Measurements from ENCODE around the gene CCDC40.
"Not testable (repeated sequence)": the region's sequence is repeated elsewhere in the genome, so short reads cannot be mapped to it uniquely, and the experiment has no call there.

Gene CCDC40

DNA sequence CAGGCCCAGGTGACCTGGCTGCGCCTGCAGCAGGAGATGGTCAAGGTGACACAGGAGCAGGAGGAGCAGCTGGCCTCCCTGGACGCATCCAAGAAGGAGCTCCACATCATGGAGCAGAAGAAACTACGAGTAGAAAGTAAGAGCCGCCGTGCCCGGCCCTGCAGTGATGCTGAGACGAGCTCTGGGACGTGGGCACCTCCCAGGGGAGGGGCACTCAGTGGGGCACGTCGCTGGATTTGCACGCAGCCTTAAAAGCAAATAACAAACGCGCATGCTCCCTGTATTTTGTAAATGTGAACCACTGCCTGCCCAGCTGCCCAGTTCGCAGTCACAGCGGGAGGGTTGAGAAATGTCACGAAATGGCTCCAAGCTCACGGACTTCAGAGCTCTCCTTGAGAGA is 49.6 kb downstream of the CCDC40 start:
- DNase-seq, result no peak

DNA sequence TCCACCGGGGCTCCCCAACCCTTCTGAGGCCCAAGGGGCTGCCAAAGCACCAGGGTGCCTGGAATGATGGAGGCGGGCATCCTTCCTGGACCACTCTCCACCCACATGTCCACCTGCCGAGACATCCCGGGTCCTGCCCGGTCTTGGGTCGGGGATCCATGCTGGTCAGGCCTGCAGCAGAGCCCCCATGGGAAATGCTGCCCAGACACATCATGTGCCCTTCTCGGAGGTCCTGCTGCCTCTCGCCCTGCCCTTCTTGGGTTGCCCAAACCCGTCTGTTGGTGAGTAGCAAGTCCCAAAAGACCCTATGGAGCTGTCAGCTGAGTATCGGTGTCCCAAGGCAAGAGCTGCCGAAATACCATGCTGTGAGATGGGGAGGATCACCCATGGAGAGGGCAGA is 50.2 kb downstream of the CCDC40 start:
- DNase-seq, result no peak

DNA sequence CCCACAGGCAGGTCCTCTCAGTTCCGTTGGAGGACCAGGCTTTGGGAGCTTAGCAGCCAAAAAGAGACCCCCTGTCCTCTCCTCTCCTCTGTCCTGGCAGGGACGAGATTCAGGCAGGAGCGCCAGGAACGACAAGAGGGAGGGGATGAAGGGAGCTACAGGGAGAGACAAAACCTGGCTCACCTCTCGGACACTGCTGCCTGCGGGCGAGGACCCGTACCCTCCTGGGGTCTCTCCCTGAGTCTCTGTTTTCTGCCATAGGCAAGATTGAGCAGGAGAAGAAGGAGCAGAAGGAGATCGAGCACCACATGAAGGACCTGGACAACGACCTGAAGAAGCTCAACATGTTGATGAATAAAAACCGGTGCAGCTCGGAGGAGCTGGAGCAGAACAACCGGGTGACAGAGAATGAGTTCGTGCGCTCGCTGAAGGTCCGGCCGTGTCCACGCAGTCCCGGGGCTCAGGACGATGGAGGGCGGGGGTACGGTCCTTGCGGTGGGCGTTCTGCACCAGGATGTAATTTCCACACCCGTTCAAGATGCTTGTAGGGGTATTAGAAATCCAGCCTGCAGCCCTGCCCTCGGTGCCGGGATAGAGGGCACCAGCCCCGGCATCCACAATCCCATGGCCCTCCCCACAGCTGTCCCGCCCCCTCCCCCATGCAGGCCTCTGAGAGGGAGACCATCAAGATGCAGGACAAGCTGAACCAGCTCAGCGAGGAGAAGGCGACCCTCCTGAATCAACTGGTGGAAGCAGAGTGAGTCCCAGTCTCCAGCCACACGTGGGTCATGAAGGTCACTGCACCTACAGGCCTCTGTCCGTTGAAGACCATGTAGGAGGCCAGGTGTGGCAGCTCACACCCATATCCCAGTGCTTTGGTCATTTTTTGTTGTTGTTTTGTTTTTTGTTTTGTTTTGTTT is 51.2 kb downstream of the CCDC40 start:
- no peak for DNase-seq

DNA sequence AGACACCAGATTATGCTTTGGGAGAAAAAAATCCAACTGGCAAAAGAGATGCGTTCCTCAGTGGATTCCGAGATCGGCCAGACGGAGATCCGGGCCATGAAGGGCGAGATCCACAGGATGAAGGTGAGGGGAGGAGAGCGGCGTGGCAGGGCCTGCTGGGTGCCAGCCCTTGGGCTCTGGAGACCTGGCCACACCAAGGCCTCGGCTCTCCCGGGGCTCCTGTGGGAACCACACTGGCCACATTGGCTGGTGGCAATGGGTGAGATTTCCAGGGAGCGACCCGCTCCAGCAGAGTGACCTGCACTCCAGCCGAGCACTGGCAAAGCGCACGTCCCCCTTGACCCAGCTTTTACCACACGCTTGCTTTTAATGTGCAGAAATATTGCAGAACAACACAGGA is 53.3 kb downstream of the CCDC40 start:
- DNase-seq, result no peak

DNA sequence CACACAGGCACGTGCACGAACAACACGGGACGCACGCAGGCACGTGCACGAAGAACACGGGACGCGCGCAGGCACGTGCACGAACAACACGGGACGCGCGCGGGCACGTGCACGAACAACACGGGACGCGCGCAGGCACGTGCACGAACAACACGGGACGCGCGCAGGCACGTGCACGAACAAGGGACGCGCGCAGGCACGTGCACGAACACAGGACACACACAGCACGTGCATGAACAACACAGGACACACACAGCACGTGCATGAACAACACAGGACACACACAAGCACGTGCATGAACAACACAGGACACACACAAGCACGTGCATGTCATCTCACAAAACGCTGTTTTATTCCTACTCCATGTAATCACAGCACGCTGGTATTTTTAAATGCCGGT is 53.7 kb downstream of the CCDC40 start:
- not testable (repeated sequence) for DNase-seq

DNA sequence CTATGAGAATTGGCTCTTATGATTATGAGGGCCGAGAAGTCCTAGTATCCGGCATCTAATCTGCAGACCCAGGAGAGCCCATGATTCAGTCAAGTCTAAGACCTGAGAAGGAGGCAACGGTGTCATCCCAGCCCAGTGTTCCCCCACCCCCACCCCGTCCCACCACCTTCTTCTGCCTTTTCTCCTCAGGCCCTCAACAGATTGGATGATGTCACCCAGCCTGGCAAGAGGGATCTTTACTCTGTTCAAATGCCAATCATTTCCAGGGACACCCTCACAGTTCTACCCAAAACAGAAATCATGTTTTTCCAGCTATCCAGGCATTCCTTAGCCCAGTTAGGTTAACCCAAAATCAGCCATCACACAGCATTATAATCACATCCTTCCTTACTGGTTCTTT is 54.9 kb downstream of the CCDC40 start:
- DNase-seq, result no peak

DNA sequence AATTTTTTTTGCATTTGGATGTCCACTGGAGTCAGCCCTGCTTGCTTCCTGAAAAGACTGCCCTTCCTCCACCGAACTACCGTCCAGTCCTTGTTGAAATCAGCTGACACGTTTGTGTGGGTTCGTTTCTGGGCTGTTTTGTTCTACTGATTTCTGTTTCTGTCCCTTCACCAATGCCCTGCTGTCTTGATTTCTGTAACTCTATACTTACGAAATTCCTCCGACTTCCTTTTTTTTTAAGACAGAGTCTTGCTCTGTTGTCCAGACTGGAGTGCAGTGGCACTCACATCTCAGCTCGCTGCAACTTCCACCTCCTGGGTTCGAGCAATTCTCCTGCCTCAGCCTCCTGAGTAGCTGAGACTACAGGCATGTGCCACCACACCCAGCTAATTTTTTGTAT is 56.5 kb downstream of the CCDC40 start:
- DNase-seq, result no peak

DNA sequence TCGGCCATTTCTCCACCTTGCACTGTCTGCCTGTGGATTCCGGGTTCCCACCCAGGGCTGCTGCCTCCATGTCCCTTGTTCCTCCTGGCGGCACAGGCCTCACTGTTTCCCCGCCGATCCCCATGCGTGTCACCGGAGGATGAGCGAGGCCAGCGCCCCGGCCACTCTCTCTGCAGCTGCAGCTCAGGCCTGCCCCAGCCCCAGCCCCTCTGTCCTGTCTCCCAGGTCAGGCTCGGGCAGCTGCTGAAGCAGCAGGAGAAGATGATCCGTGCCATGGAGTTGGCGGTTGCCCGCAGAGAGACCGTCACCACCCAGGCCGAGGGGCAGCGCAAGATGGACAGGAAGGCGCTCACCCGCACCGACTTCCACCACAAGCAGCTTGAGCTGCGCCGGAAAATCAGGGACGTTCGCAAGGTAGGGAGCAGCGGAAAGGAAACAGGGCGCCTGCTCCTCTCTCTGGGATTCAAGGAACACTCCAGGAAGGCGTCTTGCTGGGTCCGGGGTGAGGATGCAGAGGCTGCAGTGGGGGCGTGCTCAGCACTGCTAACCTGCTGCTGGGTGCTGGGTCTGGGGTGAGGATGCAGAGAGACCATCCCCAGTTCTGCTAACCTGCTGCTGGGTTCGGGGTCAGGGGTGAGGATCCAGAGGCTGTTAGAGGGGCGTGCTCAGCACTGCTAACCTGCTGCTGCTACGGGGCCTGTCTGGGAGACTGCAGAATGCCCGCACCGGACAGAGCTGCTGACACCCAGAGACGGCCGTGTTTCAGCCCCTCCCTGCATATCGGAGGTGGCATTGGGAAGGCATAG is 58.8 kb downstream of the CCDC40 start:
- DNase-seq, result no peak

DNA sequence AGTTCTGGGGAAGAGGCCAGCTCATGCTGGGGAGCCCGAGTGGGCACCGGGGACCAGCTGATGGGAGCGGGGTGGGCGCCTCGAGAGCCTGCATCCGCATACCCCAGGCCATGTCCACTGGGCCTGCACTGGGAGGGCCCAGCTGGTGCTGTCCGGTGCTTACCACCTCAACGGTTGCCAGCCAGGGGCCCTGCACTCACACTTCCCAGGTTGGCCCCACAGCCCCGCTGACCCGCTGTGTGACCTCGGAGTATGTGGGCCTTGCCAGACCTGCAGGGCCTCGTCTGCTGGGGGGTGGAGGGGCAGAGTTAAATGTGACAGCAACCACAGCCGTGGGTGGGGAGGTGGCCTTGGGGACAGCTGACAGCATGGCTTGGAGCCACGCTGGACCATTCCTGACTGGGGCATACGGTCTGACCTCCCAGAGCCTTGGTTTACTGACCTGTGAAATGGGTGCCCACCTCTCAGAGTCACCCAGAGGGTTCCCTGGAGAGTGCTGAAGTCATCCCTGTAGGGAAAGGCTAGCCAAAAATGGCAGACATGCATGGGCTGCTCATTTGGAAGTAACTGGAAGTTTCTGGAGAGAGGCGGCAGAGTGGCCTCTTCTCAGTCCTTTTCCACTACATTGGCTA is 59.5 kb downstream of the CCDC40 start:
- DNase-seq, result no peak

DNA sequence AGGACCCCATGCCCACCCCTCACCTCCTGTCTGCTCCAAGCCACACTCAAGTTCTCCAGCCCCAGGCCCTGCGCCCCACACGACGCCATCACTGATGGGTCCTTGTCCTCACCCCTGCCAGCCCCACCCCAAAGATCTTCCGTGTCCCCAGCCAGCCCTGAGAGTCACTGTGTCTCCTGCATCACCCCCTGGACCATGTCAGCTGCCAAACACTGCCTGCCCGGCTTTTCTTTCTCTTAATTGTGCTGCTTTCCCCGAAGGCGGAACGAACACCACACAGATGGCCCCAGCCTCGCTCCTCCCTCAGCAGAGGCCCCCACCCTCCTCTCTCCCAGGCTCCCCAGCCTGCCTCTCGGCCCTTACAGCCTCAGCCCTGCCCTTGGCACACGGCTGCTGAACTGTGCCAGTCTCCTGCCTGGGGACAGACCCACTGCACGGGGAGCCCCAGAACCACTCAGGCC is 60.1 kb downstream of the CCDC40 start:
- no peak for DNase-seq

DNA sequence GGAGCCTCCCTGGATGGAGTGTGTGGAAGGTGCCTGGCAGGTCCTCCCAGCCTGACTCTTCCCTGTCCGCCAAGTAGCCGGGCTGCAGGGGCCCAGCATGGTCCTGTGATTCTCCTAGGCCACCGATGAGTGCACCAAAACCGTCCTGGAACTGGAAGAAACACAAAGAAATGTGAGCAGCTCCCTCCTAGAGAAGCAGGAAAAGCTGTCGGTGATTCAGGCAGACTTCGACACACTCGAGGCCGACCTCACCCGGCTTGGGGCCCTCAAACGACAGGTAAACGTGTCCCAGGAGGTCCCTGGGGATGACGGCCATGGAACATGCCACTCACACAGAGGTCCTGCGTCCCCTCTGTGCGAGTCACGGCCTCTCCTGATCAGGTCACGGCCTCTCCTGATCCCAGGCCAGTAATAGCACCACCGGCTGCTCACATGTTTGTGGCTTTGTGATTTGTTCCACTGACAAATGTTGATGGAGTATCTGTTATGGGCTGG is 60.7 kb downstream of the CCDC40 start:
- DNase-seq, result no peak

DNA sequence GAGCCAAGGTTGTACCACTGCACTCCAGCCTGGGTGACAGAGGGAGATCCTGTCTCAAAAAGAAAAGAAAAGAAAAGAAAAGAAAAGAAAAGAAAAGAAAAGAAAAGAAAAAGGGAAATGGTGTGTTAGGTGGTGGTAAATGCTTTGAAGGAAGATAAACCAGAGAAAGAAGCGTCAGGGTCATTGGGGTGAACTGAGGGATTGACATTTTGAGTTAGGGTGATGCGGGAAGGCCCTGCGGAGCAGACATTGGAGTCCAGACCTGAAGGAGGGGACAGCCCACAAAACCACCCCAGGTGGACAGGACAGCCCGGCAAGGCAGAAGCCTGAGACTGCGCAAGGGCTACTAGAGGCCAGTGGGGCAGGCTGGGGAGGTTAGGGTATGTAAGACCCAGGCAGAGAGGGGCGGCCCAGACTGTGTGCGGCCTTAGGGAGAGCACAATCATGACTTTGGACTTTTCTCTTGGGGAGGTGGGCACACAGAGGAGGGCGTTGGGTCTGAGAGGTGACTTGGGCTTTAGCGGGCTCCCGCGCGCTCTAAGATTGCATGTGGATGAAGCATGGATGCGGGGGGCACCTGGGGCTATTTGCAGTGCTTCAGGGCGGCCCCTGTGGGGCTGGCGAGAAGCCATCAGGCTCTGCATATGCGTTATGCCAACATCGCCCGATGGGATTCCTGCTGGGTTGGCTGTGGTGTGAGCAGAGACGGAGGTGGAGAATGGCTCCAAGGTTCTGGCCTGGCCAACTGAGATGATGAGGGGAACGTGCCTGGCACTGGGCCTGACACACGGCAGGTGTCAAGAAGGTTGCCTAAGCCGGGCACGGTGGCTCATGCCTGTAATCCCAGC is 61.6 kb downstream of the CCDC40 start:
- DNase-seq, result no peak

DNA sequence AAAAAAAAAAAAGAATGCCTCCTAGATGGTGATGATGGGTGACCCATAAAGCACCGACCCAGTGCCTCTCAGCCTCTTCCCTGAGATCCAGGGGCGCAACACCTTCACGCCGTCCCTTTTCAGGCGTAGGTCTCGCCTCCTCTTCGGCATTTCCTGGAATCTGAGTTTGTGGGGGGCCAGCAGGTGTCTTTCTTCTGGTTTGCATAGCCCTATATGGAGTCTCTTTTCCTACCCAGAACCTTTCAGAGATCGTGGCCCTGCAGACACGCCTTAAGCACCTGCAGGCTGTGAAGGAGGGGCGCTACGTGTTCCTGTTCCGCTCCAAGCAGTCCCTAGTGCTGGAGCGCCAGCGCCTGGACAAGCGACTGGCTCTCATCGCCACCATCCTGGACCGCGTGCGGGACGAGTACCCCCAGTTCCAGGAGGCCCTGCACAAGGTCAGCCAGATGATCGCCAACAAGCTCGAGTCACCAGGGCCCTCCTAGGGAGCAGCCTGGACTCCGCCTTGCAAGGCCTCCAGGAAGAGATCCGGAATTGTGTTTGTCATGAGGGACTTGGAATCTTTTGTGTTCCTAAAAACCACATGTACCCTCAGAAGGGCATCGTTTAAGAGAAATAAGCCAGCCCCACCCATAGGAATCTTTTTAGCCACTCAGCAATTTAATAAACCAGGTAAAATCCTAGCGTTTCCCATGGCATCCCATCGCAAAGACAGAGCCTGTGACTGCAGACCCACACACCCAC is 63.0 kb downstream of the CCDC40 start:
- no peak for DNase-seq

DNA sequence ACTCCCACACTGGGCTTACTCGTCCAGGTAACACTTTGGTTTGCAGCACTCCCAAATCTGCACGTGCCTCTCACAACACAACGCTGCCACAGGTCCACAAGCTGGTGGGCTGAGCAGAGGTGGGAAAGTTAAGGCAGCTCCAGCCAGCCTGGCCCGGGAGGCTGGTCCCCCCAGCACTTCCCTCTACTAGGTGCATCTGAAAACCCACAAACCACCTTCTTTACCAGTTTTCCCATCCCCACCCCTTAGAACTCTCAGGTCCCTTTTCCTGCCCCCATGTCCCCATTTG is 63.5 kb downstream of the CCDC40 start:
- no peak for DNase-seq

DNA sequence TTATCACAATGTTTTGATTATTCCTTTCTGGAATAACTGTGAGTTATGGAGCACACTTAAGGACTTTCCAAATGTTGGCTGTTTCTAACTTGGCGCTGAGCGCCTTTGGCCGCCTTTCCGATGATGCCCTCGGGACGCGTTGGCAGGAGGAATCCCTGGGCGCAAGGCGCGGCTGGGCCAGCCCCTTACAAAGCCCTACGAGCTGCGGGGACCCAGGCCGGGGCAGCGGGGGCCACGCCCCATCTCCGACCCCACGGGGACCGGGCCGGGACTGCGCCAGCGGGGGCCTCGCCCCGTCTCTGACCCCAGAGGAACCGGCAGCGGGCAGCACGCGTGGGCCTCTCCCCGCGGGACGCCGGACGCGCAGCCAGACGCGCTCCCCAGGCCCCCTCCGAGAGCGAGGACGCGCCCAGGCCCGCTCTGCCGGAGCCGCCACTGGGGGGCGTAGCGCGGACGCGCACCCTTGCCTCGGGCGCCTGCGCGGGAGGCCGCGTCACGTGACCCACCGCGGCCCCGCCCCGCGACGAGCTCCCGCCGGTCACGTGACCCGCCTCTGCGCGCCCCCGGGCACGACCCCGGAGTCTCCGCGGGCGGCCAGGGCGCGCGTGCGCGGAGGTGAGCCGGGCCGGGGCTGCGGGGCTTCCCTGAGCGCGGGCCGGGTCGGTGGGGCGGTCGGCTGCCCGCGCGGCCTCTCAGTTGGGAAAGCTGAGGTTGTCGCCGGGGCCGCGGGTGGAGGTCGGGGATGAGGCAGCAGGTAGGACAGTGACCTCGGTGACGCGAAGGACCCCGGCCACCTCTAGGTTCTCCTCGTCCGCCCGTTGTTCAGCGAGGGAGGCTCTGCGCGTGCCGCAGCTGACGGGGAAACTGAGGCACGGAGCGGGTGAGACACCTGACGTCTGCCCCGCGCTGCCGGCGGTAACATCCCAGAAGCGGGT is 64.8 kb downstream of the CCDC40 start, which contains the start of gene GAA:
Gene GAA, plus strand, starts transcription at position 571 of the 935 bp plus-strand sequence. CDS start 3,006 bp downstream, outside the sequence.
- peak; percentile 47 for DNase-seq

DNA sequence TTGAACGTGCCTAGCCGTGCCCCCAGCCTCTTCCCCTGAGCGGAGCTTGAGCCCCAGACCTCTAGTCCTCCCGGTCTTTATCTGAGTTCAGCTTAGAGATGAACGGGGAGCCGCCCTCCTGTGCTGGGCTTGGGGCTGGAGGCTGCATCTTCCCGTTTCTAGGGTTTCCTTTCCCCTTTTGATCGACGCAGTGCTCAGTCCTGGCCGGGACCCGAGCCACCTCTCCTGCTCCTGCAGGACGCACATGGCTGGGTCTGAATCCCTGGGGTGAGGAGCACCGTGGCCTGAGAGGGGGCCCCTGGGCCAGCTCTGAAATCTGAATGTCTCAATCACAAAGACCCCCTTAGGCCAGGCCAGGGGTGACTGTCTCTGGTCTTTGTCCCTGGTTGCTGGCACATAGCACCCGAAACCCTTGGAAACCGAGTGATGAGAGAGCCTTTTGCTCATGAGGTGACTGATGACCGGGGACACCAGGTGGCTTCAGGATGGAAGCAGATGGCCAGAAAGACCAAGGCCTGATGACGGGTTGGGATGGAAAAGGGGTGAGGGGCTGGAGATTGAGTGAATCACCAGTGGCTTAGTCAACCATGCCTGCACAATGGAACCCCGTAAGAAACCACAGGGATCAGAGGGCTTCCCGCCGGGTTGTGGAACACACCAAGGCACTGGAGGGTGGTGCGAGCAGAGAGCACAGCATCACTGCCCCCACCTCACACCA is 65.7 kb downstream of the CCDC40 start:
- no peak for DNase-seq

DNA sequence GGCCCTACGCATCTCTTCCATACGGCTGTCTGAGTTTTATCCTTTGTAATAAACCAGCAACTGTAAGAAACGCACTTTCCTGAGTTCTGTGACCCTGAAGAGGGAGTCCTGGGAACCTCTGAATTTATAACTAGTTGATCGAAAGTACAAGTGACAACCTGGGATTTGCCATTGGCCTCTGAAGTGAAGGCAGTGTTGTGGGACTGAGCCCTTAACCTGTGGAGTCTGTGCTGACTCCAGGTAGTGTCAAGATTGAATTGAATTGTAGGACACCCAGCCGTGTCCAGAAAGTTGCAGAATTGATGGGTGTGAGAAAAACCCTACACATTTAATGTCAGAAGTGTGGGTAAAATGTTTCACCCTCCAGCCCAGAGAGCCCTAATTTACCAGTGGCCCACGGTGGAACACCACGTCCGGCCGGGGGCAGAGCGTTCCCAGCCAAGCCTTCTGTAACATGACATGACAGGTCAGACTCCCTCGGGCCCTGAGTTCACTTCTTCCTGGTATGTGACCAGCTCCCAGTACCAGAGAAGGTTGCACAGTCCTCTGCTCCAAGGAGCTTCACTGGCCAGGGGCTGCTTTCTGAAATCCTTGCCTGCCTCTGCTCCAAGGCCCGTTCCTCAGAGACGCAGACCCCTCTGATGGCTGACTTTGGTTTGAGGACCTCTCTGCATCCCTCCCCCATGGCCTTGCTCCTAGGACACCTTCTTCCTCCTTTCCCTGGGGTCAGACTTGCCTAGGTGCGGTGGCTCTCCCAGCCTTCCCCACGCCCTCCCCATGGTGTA is 66.4 kb downstream of the CCDC40 start:
- DNase-seq, result no peak

DNA sequence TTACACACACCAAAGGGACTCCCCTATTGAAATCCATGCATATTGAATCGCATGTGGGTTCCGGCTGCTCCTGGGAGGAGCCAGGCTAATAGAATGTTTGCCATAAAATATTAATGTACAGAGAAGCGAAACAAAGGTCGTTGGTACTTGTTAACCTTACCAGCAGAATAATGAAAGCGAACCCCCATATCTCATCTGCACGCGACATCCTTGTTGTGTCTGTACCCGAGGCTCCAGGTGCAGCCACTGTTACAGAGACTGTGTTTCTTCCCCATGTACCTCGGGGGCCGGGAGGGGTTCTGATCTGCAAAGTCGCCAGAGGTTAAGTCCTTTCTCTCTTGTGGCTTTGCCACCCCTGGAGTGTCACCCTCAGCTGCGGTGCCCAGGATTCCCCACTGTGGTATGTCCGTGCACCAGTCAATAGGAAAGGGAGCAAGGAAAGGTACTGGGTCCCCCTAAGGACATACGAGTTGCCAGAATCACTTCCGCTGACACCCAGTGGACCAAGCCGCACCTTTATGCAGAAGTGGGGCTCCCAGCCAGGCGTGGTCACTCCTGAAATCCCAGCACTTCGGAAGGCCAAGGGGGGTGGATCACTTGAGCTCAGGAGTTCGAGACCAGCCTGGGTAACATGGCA is 67.1 kb downstream of the CCDC40 start:
- no peak for DNase-seq
